GM18517 (cell line): ENCODE data around the gene KRTAP8-1.
A peak's percentile ranks its signal among the peaks of the same experiment; 100 is the strongest.

Experiments used
- ATAC-seq: cut with Tn5 transposase; IDR thresholded peaks from one replicate; pipeline ENCODE4 v1.9.1; 2021; ENCODE audit warnings: mild to moderate bottlenecking, moderate library complexity; ENCODE audit not compliant: unreplicated experiment

Gene KRTAP8-1

GRCh38 chr21:30813174-30813573 lies at the start of gene KRTAP8-1:
KRTAP8-1 (minus strand) TSS chr21:30813274; CDS start chr21:30813220, 54 bp downstream.
- ATAC-seq: no peak

- no peak for ATAC-seq
Measured at GRCh38 chr21:30847627-30848500, 34.8 kb upstream of the KRTAP8-1 start.

GRCh38 chr21:30842990-30843389 lies 29.9 kb upstream of the KRTAP8-1 start:
- ATAC-seq: no peak

GRCh38 chr21:30839304-30839703 lies 26.2 kb upstream of the KRTAP8-1 start:
- ATAC-seq: no peak

GRCh38 chr21:30838536-30838935 lies 25.5 kb upstream of the KRTAP8-1 start:
- ATAC-seq: no peak

GRCh38 chr21:30831194-30831765 lies 18.2 kb upstream of the KRTAP8-1 start:
- peak; percentile 51 for ATAC-seq

GRCh38 chr21:30829659-30830058 lies 16.6 kb upstream of the KRTAP8-1 start, which contains the start of gene KRTAP7-1:
KRTAP7-1 (minus strand) TSS chr21:30829759; CDS start chr21:30829698, 61 bp downstream.
- ATAC-seq: no peak

- no peak for ATAC-seq
Measured at GRCh38 chr21:30818837-30819610, 6.0 kb upstream of the KRTAP8-1 start.

- ATAC-seq: no peak
Measured at GRCh38 chr21:30800605-30801004, 12.5 kb downstream of the KRTAP8-1 start.

- no peak for ATAC-seq
Measured at GRCh38 chr21:30793581-30794314, 19.3 kb downstream of the KRTAP8-1 start.

GRCh38 chr21:30779249-30779648 lies 33.8 kb downstream of the KRTAP8-1 start:
- ATAC-seq: no peak

GRCh38 chr21:30769724-30770431 lies 43.2 kb downstream of the KRTAP8-1 start:
- no peak for ATAC-seq
